HG03439 (cell line): ENCODE data around the gene TRMT61A.

Experiments used
- ATAC-seq: cut with Tn5 transposase; IDR thresholded peaks from one replicate; pipeline ENCODE4 v1.9.1; 2021; ENCODE audit warnings: mild to moderate bottlenecking, moderate library complexity; ENCODE audit not compliant: unreplicated experiment

TRMT61A gene

DNA sequence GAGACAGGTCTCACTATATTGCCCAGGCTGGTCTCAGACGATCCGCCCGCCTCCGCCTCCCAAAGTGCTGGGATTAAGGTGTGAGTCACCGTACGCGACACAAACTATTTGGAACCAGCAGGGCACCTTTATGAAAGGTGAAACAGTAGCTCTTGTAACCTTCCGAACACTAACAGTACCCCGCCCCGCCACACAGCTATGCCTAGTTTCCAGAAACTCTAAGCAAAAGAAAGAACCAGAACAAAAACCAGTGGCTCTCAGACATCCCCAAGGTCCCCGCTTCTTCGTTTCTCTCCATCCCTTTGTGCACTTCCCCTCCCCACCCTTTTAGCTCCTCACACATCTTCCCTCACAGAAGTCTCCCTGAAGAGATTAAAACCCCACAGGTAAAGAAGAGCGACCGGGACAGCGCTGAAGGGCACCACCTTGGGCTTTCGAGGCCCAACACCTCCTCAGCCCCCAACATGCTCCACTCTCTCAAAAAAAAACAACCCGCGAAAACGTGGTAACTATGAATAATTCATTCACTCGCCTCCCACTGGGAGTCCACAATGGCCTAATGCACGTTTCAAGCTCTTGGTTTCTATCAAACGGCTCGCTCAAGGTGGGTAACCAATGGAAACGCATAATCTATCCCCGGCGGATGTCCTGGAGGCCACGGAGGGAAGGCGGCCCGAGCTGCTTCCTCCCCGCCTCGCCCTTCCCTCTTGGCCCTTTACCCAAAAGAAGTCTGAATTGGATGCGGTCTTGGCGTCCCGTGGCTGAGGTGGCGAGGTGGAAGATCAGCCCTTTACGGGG lies 32.6 kb downstream of the TRMT61A start:
- ATAC-seq: peak; percentile 8

- ATAC-seq: peak; percentile 22
These were observed 33.1 kb downstream of the TRMT61A start for GRCh38 chr14:103562179-103562428.

DNA sequence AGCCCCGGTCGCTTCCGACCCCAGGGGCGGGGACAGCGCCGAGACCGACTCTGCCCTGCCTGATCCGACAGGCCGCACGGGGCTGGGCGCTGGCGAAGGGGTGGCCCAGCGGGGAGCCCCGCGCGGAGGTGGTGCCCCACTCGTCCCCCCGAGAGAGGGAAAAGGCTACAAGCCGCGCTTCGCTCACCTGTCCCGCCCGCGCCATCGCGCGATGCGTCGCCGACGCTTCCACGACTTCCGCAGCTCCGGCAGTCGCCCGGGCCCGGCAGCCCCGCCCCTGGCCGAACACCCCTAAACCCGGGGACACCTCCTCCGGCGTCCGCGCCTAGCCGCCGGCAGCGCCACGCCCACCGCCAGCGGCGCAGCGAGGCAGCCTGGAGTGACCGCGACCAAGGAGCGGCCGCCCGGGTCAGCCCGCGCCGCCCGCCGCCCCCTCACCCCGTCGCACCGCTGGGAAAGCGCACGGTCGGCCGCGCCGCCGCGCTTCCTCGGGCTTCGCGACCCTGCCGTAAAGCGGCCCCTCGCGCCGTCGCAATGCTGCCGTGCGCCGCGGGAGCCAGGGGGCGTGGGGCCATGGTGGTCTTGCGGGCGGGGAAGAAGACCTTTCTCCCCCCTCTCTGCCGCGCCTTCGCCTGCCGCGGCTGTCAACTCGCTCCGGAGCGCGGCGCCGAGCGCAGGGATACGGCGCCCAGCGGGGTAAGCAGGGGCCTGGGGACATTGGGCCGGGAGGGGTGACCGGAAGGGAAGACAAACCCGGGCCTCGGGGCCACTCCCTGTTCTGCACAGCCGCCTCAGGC lies 33.6 kb downstream of the TRMT61A start, which contains the start of the genes BAG5 and COA8:
BAG5 (minus strand) TSS at position 229 of the 797 bp plus-strand sequence. CDS start 1,493 bp downstream, outside the sequence.
COA8 (plus strand) TSS at position 532 of the 797 bp plus-strand sequence; CDS start at position 574, 42 bp downstream.
- peak; percentile 75 for ATAC-seq

- ATAC-seq: no peak
These were observed 34.2 kb downstream of the TRMT61A start for GRCh38 chr14:103563226-103563620.

DNA sequence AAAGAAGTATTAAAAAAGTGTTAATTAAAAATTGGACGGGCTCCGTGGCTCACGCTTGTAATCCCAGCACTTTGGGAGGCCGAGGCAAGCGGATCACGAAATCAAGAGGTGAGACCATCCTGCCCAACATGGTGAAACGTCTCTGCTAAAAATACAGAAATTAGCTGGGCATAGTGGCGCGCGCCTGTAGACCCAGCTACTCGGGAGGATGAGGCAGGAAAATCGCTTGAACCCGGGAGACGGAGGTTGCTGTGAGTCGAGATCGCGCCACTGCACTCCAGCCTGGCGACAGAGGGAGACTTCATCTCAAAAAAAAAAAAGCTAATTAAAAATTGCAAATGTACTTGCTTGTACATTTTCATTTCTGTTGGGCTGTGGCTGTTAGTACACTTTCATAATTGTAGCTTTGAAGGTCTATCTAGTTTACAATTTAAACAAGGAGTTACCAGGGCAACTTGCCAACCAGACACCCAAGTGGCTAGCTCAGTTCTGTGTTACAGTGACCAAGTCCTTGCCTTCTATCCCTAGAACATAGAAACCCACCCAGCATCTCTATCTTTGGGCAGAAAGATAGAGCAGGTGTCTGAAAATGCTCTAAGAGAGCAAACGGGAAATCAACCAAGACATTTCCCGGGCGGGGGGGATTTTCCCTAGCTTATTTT lies 35.0 kb downstream of the TRMT61A start:
- no peak for ATAC-seq

- no peak for ATAC-seq
These were observed 40.0 kb downstream of the TRMT61A start for GRCh38 chr14:103568952-103569351.

- no peak for ATAC-seq
These were observed 40.4 kb downstream of the TRMT61A start for GRCh38 chr14:103569408-103569807.

GRCh38 chr14:103574104-103574503 lies 45.1 kb downstream of the TRMT61A start:
- ATAC-seq: no peak

DNA sequence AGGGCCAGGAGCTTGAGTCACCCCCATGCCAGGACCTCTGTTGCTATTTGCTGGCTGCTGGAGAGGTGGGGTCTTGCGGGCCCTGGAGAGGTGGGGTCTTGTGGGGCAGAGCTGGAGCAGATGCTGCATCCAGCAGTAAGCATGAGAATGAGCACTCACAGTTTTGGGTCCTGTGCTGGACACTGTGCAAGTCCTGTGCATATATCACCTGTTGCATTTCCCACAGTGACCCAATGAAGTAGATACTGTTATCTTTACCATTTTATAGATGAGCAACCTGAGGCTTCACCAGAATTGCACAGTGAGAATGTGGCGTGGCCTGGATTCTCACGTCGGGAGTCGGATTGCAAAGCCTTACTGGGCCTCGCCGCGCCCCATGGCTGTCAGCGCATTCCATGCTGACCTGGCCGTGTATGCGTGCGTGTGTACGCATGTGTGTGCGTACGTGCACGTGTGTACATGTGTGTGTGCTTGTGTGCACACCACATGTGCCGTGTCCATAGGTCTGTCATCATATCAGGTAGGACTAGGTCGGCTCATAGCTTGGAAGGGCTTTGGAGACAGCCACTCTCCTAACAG lies 45.8 kb downstream of the TRMT61A start:
- ATAC-seq: no peak

- no peak for ATAC-seq
These were observed 47.5 kb downstream of the TRMT61A start for GRCh38 chr14:103576371-103577024.

DNA sequence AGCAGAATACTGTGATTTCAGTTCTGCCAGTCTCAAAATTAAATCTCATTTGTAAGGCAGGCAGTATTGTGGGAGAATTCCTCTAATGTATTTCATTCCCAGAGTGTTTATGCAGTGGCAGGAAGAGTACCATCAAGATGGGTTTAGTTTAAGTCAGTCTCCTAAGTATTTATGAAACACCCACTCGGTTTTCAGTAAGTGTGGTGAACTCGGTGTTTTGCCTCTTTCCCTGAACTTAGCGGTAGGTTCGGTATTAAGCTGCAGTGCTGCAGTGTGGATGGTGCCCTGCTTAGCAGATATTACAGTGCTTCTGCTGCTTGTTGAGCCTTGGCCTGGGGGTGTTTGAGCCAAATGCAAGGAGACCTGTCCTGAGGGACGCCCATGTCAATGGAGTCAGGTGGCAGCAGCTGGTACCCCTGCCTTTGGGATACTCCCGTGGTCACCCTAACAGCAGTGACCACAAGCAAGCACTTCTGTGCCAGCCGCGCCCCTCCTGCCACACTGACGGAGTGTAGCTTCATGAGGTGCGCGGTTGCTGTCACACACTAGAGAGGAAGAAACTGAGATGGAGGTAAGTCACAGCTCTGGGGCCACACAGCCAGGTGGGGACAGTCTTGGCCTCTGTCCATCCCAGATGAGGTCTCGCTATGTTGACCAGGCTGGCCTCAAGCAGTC lies 49.5 kb downstream of the TRMT61A start:
- ATAC-seq: no peak

- ATAC-seq: no peak
These were observed 52.2 kb downstream of the TRMT61A start for GRCh38 chr14:103581206-103581605.

- ATAC-seq: no peak
These were observed 53.1 kb downstream of the TRMT61A start for GRCh38 chr14:103581954-103582703.

DNA sequence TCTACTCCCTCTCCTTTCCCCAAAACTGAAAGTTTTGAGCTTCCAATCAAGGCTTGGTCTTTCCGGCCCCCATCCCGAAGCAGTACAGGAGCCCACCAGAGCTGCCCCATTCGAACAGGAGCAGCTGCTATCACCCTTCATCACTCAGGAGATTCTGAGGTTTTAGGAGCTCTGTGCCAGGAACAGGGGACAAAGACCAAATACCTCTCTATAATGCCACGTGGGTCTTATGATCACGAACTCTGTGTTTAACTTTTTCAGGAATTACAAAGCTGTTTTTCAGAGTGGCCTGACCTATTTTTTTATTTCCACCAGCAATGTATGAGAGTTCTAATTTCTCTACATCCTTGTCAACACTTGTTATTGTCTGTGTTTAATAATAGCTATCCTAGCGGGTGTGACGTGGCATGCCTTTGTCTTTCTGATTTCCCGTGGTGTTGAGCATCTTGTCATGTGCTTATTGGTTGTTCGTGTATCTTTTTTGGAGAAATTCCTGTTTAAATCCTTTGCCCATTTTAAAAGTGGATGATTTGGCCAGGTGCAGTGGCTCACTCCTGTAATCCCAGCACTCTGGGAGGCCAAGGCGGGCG lies 55.4 kb downstream of the TRMT61A start:
- ATAC-seq: no peak
